ENCODE data around the gene ZNF428.
"Not testable (repeated sequence)": the region's sequence is repeated elsewhere in the genome, so short reads cannot be mapped to it uniquely, and the experiment has no call there.

Gene ZNF428

DNA sequence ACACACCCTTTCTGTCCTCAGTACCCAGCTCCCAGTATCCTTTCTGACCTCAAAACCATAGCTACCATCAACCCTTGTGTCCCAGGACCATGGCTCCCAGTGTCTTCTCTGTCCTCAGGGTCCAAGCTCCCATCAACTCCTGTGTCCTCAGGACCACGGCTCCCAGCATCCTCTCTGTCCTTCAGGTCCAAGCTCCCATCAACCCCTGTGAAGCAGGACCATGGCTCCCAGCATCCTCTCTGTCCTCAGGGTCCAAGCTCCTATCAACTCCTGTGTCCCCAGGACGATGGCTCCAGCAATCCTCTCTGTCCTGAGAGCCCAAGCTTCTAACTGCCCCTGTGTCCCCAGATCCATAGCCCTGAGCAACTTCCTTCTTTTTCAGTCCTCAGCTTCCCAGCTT, 21.9 kb upstream of the ZNF428 start:
- H3K9ac ChIP-seq (ENCODE audit: low read depth in 1 of 2, low read length in 2 of 2): no peak overlapping the region

DNA sequence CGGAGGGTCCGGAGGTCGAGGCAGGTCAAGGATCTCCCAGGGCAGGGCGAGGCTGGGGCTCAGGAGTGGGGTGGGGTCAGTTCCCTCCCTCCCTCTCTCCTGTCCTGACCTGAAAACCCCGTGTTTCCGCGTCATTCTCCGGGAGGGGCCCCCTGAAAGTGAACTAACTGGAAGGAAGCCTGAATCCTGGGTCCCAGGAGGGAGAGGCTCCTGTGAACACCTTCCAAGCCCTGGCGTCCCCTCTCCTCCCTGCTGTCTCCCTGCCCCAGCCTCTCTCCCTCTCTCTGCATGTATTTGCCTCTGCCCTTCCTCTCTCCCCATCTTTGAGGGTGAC, 21.0 kb upstream of the ZNF428 start:
- Histone ChIP-seq H3K27ac (ENCODE audit: low read depth in 2 of 2, low read length in 2 of 2) (no peak overlapping the region), H3K4me3 (ENCODE audit: low read length in 2 of 2) (peak overlapping the region; percentile 65 to 72), H3K9me3 (ENCODE audit: control insufficient read depth in 2 of 2, low read length in 2 of 2) (no peaks in the 10 kb centered on the region), H3K27me3 (ENCODE audit: control insufficient read depth in 2 of 2, insufficient read depth in 2 of 2, low read length in 2 of 2) (peaks cover 18 to 23% of the 10 kb centered on the region in 2 donors), H3K9ac (ENCODE audit: low read depth in 1 of 2, low read length in 2 of 2) (peak overlapping the region in 1 of 2 donors; percentile 26), H3K36me3 (ENCODE audit: control insufficient read depth in 2 of 2, insufficient read depth in 2 of 2, low read length in 2 of 2) (no peaks in the 10 kb centered on the region), H3K4me1 (ENCODE audit: control insufficient read depth in 2 of 2, insufficient read depth in 2 of 2, low read length in 2 of 2) (peaks cover 10% of the 10 kb centered on the region in 2 donors)

More for the DNA sequence above, 21.9 kb upstream of the ZNF428 start:
- peaks cover 10% of the 10 kb centered on the region in 2 donors for H3K4me1 ChIP-seq (ENCODE audit: control insufficient read depth in 2 of 2, insufficient read depth in 2 of 2, low read length in 2 of 2)
- no peak overlapping the region for H3K27ac ChIP-seq (ENCODE audit: low read depth in 2 of 2, low read length in 2 of 2)
- H3K4me3 ChIP-seq (ENCODE audit: low read length in 2 of 2): no peak overlapping the region
- H3K27me3 ChIP-seq (ENCODE audit: control insufficient read depth in 2 of 2, insufficient read depth in 2 of 2, low read length in 2 of 2): peaks cover 18 to 23% of the 10 kb centered on the region in 2 donors
- H3K9me3 ChIP-seq (ENCODE audit: control insufficient read depth in 2 of 2, low read length in 2 of 2): no peaks in the 10 kb centered on the region
- no peaks in the 10 kb centered on the region for H3K36me3 ChIP-seq (ENCODE audit: control insufficient read depth in 2 of 2, insufficient read depth in 2 of 2, low read length in 2 of 2)

DNA sequence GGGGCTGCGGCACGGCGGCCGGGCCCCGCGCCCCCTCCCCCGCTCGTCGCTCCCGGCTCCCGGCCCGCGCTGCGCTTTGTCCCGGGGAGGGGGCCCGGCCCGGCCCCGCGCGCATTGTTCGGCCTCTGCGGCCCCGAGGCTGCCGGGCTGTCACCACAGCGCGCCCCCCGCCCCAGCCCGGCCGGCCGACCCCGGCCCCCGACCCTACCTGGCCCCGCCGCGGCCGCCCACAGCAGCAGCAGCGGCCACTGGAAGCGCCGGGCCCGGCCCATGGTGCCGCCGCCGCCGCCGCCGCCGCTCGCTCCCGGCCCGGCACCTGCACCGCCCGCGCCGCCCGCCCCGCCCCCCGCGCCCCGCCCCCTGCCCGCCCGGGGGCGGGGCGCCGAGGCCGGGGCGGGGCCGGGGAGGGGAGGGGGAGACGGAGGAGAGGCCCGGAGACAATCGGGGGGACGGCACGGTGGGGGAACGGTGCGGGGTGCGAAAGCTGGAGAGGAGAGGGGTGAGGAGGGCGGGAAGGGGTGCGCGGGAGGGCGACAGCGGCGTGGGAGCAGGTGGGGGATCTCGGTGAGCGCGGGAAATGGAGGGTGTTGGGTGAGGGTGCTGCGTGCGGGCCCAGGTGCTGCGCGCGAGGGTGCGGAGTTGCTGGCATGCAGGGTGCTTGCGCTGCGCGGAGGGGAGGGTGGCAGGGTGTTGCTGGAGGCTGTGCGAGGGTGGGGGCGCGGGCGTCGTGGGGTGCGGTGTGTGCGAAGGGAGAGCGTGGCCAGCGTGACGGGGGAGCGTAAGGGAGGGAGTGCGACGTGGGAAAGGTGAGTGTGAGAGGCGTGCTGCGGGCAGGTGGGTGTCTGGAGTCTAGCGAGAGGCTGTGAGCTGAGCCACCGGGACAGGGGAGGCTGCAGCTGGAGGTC, 20.3 kb upstream of the ZNF428 start, which contains the start of gene CADM4:
Gene CADM4, minus strand, starts transcription at position 332 of the 905 bp plus-strand sequence. Its CDS starts 60 bp downstream, at position 272.
- Histone ChIP-seq H3K36me3 (ENCODE audit: control insufficient read depth in 2 of 2, insufficient read depth in 2 of 2, low read length in 2 of 2) (no peaks in the 10 kb centered on the region), H3K9ac (ENCODE audit: low read depth in 1 of 2, low read length in 2 of 2) (peak within 1 kb of the TSS in 1 of 2 donors; percentile 26), H3K27ac (ENCODE audit: low read depth in 2 of 2, low read length in 2 of 2) (no peak within 1 kb of the TSS), H3K4me3 (ENCODE audit: low read length in 2 of 2) (peak within 1 kb of the TSS; percentile 65 to 72), H3K9me3 (ENCODE audit: control insufficient read depth in 2 of 2, low read length in 2 of 2) (no peaks in the 10 kb centered on the region), H3K27me3 (ENCODE audit: control insufficient read depth in 2 of 2, insufficient read depth in 2 of 2, low read length in 2 of 2) (peaks cover 18 to 23% of the 10 kb centered on the region in 2 donors), H3K4me1 (ENCODE audit: control insufficient read depth in 2 of 2, insufficient read depth in 2 of 2, low read length in 2 of 2) (peaks cover 10% of the 10 kb centered on the region in 2 donors)

DNA sequence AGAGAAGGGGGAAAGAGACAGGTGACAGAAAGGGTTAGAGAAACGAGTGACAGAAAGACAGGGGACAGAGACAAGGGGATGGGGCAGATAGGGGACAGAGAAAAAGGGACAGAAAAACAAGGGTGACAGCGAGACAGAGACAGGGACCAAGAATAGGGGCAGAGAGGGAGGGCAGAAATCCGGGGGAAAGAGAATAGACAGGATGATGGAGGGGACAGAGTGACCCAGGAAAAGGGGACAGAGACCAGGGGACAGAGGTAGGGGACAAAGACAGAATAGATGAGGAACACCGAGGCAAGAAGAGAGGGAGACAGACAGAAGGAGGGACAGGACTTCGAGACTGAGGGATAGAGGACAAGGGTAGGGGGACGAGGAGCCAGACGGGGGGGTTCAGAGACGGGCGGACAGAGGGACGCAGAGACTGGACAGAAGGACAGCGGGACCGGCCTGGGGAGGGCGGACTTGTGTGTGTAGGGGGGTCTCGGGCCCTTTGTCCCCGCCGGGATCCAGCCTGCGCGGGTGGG, 19.6 kb upstream of the ZNF428 start:
- Histone ChIP-seq H3K4me3 (ENCODE audit: low read length in 2 of 2) (peak overlapping the region; percentile 33 to 50), H3K27me3 (ENCODE audit: control insufficient read depth in 2 of 2, insufficient read depth in 2 of 2, low read length in 2 of 2) (peaks cover 18 to 23% of the 10 kb centered on the region in 2 donors), H3K36me3 (ENCODE audit: control insufficient read depth in 2 of 2, insufficient read depth in 2 of 2, low read length in 2 of 2) (no peaks in the 10 kb centered on the region), H3K9ac (ENCODE audit: low read depth in 1 of 2, low read length in 2 of 2) (no peak overlapping the region), H3K27ac (ENCODE audit: low read depth in 2 of 2, low read length in 2 of 2) (no peak overlapping the region), H3K9me3 (ENCODE audit: control insufficient read depth in 2 of 2, low read length in 2 of 2) (no peaks in the 10 kb centered on the region), H3K4me1 (ENCODE audit: control insufficient read depth in 2 of 2, insufficient read depth in 2 of 2, low read length in 2 of 2) (peaks cover 10% of the 10 kb centered on the region in 2 donors)

DNA sequence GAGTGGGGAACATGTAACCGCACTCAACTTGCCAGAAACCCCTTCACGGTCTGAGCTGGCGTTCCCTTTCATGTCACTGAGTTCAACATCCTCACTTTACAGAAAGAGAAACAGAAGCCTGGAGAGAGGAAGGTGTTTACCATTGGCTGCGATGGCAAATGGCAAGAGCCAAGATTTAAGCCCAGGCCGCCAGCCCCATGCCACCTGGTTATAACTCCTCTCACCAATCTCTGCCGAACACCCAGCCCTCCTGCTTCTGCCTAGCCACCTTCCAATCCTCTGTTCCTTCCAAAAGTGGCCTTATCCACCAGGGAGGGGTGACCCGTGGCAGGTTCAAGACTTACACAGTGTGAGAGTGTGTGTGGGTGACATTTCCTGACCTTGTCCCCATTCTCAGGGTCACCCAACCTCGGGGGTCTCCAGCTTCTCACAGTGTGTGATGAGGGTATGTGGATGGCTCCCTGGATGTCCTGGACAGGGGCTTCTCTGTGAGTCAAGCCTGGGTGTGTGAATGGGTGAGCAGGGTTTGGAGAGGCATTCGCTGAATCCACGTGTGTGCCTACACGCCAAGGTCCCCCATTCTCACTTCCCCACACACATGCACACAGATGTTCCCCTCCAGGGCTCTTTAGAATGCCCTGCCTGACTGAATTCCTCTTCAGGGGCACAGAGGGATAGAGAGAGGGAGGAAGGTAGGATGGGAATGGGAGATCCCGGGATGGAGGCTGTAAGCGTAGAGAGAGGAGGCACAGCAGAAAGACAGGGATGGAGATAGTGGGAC, 19.0 kb upstream of the ZNF428 start:
- no peaks in the 10 kb centered on the region for H3K36me3 ChIP-seq (ENCODE audit: control insufficient read depth in 2 of 2, insufficient read depth in 2 of 2, low read length in 2 of 2)
- no peak overlapping the region for H3K9ac ChIP-seq (ENCODE audit: low read depth in 1 of 2, low read length in 2 of 2)
- H3K27ac ChIP-seq (ENCODE audit: low read depth in 2 of 2, low read length in 2 of 2): no peak overlapping the region
- H3K4me1 ChIP-seq (ENCODE audit: control insufficient read depth in 2 of 2, insufficient read depth in 2 of 2, low read length in 2 of 2): peaks cover 10% of the 10 kb centered on the region in 2 donors
- H3K4me3 ChIP-seq (ENCODE audit: low read length in 2 of 2): no peak overlapping the region
- H3K27me3 ChIP-seq (ENCODE audit: control insufficient read depth in 2 of 2, insufficient read depth in 2 of 2, low read length in 2 of 2): peaks cover 18 to 23% of the 10 kb centered on the region in 2 donors
- H3K9me3 ChIP-seq (ENCODE audit: control insufficient read depth in 2 of 2, low read length in 2 of 2): no peaks in the 10 kb centered on the region

DNA sequence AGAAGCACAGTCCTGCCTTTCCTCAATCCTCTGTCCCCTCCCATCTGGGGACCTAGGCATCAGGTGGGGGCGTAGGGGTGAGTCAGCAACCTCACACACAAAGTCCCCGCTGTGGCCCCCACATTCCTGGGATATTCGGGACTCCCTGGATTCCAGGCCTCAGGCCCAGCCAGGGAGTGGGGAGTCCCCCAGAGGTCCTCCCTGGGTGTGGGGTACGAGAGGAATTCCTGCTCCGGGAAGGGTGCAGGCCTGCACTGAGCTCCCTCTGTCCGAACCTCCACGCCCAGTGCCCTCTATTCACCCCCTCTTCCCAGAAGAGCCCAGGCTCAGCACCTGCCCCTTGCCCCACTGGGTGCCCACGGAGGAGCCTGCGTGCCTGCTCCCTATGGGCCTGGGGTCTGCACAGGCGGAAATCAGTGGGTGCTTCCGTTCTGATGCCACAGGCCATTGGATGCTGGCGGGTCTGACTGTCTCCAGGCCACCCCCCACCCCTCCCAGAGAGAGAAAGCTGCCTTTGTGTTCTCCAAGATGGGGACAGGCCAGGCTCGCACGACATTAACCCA, 16.8 kb upstream of the ZNF428 start:
- Histone ChIP-seq H3K27me3 (ENCODE audit: control insufficient read depth in 2 of 2, insufficient read depth in 2 of 2, low read length in 2 of 2) (peaks cover 18 to 23% of the 10 kb centered on the region in 2 donors), H3K4me3 (ENCODE audit: low read length in 2 of 2) (no peak overlapping the region), H3K9me3 (ENCODE audit: control insufficient read depth in 2 of 2, low read length in 2 of 2) (no peaks in the 10 kb centered on the region), H3K36me3 (ENCODE audit: control insufficient read depth in 2 of 2, insufficient read depth in 2 of 2, low read length in 2 of 2) (no peaks in the 10 kb centered on the region), H3K9ac (ENCODE audit: low read depth in 1 of 2, low read length in 2 of 2) (no peak overlapping the region), H3K4me1 (ENCODE audit: control insufficient read depth in 2 of 2, insufficient read depth in 2 of 2, low read length in 2 of 2) (peaks cover 10% of the 10 kb centered on the region in 2 donors), H3K27ac (ENCODE audit: low read depth in 2 of 2, low read length in 2 of 2) (no peak overlapping the region)

DNA sequence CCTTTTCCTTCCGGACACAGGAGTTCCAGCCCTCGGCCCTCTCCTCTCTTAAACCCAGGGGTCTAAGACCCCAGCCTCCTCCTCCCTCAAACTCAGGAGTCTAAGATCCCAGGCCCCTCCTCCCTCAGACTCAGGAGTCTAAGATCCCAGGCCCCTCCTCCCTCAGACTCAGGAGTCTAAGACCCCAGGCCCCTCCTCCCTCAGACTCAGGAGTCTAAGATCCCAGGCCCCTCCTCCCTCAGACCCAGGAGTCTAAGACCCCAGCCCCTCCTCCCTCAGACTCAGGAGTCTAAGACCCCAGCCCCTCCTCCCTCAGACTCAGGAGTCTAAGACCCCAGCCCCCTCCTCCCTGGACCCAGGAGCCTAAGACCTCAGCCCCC, 16.1 kb upstream of the ZNF428 start:
- H3K4me1 ChIP-seq (ENCODE audit: control insufficient read depth in 2 of 2, insufficient read depth in 2 of 2, low read length in 2 of 2): peaks cover 10% of the 10 kb centered on the region in 2 donors
- H3K36me3 ChIP-seq (ENCODE audit: control insufficient read depth in 2 of 2, insufficient read depth in 2 of 2, low read length in 2 of 2); H3K27ac ChIP-seq (ENCODE audit: low read depth in 2 of 2, low read length in 2 of 2); H3K4me3 ChIP-seq (ENCODE audit: low read length in 2 of 2); H3K9me3 ChIP-seq (ENCODE audit: control insufficient read depth in 2 of 2, low read length in 2 of 2): not testable (repeated sequence)
- H3K27me3 ChIP-seq (ENCODE audit: control insufficient read depth in 2 of 2, insufficient read depth in 2 of 2, low read length in 2 of 2): peaks cover 17 to 23% of the 10 kb centered on the region in 2 donors
- H3K9ac ChIP-seq (ENCODE audit: low read depth in 1 of 2, low read length in 2 of 2): peak overlapping the region in 1 of 2 donors; percentile 6

DNA sequence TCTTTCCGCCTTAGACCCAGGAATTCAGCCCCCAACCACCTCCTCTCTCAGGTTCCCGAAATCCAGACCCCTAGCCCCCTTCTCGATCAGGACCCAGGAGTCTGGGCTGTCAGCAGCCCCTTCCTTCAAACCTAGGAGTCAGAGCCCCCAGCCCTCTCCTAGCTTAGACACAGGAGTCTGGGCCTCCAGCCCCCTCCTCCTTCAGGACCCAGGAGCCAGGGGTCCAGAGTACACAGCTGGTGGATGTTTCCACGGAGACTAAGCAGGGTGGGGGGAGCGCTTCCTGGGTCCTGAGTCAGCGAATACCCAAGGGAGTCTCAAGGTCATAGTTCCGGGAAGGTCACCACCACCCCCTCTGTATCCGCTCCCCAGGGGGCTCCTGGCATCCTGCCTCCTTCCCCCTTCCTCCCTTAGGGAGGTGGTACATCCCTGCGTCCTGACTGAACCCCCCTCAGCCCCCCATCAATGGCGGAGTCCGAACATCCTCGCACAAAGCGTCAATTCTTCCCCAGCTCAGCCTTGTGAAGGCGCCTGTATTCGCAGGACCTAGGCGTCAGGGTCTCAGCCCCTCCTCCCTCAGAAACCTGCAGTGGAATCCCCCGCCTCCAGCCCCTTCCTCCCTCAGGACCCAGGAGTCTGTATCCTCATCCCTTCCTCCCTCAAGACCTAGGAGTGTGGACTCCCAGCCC, 15.6 kb upstream of the ZNF428 start:
- H3K27me3 ChIP-seq (ENCODE audit: control insufficient read depth in 2 of 2, insufficient read depth in 2 of 2, low read length in 2 of 2): peaks cover 12 to 19% of the 10 kb centered on the region in 2 donors
- H3K27ac ChIP-seq (ENCODE audit: low read depth in 2 of 2, low read length in 2 of 2): no peak overlapping the region
- H3K9ac ChIP-seq (ENCODE audit: low read depth in 1 of 2, low read length in 2 of 2): peak overlapping the region in 1 of 2 donors; percentile 6
- no peaks in the 10 kb centered on the region for H3K36me3 ChIP-seq (ENCODE audit: control insufficient read depth in 2 of 2, insufficient read depth in 2 of 2, low read length in 2 of 2)
- H3K4me1 ChIP-seq (ENCODE audit: control insufficient read depth in 2 of 2, insufficient read depth in 2 of 2, low read length in 2 of 2): peaks cover 5 to 7% of the 10 kb centered on the region in 2 donors
- no peak overlapping the region for H3K4me3 ChIP-seq (ENCODE audit: low read length in 2 of 2)
- no peaks in the 10 kb centered on the region for H3K9me3 ChIP-seq (ENCODE audit: control insufficient read depth in 2 of 2, low read length in 2 of 2)

DNA sequence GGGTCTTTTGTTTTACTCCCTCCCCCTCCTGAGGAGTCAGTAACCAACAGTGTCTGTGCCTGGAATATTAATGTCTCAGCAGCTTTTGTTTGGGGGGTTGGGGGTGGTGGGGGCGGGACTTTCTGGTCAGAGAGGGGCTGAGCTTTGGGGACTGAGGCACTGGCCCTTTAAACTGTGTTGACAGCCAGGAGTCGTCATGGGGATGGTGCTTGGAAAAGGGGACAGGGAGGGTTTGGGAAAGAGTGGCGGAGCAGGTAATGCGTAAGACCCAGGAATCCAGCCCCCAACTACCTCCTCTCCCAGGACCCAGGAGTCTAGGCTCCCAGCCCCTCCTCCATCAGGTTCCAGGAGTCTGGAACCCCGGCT, 15.1 kb upstream of the ZNF428 start:
- no peak overlapping the region for H3K4me3 ChIP-seq (ENCODE audit: low read length in 2 of 2)
- peaks cover 11 to 19% of the 10 kb centered on the region in 2 donors for H3K27me3 ChIP-seq (ENCODE audit: control insufficient read depth in 2 of 2, insufficient read depth in 2 of 2, low read length in 2 of 2)
- H3K9ac ChIP-seq (ENCODE audit: low read depth in 1 of 2, low read length in 2 of 2): no peak overlapping the region
- H3K36me3 ChIP-seq (ENCODE audit: control insufficient read depth in 2 of 2, insufficient read depth in 2 of 2, low read length in 2 of 2): no peaks in the 10 kb centered on the region
- no peak overlapping the region for H3K27ac ChIP-seq (ENCODE audit: low read depth in 2 of 2, low read length in 2 of 2)
- H3K9me3 ChIP-seq (ENCODE audit: control insufficient read depth in 2 of 2, low read length in 2 of 2): no peaks in the 10 kb centered on the region
- H3K4me1 ChIP-seq (ENCODE audit: control insufficient read depth in 2 of 2, insufficient read depth in 2 of 2, low read length in 2 of 2): peaks cover 4 to 5% of the 10 kb centered on the region in 2 donors

All from mucosa of rectum (tissue), 2 donors.